ENCODE measurements around the gene EDIL3.

DNA sequence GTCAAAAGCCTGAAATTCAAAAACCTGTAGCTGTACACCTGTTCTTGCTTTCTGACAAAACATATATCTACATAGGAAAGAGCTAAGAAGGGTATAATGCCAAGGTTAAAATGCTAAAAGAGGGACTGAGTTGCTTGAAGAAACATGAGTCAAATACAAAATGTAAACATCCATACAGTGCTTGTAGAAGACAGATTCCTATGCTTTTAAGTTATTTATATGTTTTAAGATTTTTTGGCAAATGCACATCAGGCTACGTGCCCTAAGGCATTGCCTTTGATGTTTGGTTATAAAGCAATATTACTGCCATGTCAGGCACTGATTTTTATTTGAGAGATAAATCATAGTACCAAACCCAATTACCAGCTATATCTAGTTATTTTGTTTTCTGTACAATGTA is 269.0 kb downstream of the EDIL3 start:
- TF ChIP-seq, protein P1, sequence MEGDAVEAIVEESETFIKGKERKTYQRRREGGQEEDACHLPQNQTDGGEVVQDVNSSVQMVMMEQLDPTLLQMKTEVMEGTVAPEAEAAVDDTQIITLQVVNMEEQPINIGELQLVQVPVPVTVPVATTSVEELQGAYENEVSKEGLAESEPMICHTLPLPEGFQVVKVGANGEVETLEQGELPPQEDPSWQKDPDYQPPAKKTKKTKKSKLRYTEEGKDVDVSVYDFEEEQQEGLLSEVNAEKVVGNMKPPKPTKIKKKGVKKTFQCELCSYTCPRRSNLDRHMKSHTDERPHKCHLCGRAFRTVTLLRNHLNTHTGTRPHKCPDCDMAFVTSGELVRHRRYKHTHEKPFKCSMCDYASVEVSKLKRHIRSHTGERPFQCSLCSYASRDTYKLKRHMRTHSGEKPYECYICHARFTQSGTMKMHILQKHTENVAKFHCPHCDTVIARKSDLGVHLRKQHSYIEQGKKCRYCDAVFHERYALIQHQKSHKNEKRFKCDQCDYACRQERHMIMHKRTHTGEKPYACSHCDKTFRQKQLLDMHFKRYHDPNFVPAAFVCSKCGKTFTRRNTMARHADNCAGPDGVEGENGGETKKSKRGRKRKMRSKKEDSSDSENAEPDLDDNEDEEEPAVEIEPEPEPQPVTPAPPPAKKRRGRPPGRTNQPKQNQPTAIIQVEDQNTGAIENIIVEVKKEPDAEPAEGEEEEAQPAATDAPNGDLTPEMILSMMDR (IDR thresholded peaks at IDR 0.05): no peak
- TF ChIP-seq EP300 (IDR thresholded peaks at IDR 0.05): no peak
- TF ChIP-seq POLR2A (IDR thresholded peaks at IDR 0.05): no peak

Data from tibial nerve (tissue), 4 donors.